HG02943 (cell line): Measurements from ENCODE around the gene TTLL8.
"Not testable (repeated sequence)": the region's sequence is repeated elsewhere in the genome, so short reads cannot be mapped to it uniquely, and the experiment has no call there.

ENCODE experiments used
- ATAC-seq: cut with Tn5 transposase; IDR thresholded peaks from one replicate; pipeline ENCODE4 v1.9.1; 2021; ENCODE audit warnings: mild to moderate bottlenecking, low read depth, moderate library complexity; ENCODE audit not compliant: unreplicated experiment

TTLL8 gene

GRCh38 chr22:50058061-50058905 is at the start of gene TTLL8:
TTLL8 (minus strand) TSS chr22:50058298.
- no peak for ATAC-seq

DNA sequence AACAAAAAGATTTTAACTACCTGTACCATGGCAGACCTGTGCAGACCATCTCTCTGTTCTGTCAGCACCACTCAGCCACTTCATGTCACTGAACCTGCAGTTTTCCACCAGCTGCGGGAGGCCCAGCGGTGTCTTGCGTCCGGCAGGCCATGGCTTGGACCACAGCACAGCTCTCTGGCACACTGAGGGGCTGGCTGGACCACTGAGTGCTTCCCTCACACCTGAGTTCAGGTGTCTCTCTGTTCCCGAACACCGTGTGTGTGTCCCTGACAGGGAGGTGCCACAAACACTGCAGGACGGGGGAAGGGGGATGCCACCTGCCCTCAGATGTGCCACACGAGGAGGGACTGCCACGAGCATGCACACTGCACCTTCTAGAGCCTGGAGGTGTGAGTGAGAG is 49.4 kb upstream of the TTLL8 start:
- ATAC-seq = no peak

DNA sequence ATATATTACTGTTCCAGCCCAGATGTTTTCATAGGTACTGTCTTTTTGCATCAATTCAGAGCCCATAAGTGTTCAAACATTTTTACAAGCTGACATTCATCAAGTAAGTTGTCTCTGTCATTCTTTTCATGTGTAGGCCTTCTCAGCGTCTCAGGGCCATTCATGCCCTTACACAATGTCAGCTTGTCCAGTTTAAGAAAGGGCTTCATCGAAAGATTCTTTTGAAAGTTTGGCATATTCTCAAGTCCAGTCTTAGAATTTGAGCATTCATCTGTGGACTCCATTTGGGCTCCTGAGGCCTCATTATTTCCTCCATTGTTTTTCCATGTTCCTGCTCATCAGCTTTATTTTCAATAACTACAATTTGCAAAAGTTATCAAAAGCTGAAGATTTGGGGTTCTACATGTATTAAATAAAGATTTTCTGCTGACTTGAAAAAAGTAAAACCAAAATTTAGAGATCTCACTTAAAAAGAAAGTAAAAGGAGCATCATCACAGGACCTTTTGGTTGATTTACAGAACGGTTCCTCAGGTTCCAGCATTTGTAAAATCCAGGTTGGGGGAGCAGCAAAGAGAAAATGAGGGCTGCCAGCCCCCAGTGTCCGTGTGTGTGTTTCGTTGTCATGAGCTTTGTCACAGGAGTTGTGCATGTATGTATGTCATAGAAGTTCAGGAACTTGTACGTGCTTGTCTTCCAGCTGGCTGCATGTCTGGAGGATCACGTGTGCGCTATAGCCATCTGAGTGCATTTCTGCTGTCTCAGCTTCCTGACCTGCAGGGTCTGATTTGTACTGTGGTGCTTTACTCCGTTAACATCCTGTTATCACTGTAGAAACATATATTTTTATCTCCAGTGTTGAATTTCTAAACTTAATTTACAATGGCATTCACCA is 47.4 kb upstream of the TTLL8 start:
- no peak for ATAC-seq

DNA sequence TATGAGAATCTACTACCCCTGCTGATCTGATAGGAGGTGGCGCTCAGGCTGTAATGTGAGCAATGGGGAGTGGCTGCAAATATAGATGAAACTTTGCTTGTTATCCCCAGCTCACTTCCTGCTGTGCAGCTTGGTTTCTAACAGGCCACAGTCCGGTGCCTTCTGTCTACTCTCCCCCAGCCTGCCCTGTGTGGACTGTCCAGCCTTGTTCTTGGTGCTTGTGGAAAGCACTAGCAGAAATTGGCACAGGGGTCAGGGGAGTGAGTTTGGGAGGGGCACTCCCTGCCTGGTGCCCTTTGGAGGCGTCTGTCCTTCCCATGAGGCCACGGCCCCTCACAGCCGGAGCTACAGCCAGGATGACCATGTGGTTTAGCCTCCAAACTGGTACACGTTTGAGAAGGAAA is 46.0 kb upstream of the TTLL8 start:
- ATAC-seq = no peak

DNA sequence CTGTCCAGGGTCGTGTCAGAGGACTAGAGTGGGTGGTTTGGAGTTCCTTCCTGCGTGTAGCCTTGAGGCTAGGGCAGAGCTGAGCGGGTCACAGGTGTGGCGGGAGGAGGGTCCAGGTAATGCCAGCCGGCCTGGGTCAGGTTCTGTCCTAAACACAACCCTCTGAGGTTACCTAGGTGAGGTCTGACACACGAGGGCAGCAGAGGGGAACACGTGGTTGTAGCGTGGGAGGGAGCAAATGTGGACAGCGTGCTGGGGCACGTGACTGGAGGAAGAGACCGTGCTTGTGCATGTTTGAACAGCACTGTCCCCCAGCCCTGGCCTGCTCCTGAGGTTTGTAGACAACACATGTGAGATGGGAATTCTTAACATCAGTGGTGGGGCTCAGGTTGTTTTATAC is 44.8 kb upstream of the TTLL8 start:
- no peak for ATAC-seq

DNA sequence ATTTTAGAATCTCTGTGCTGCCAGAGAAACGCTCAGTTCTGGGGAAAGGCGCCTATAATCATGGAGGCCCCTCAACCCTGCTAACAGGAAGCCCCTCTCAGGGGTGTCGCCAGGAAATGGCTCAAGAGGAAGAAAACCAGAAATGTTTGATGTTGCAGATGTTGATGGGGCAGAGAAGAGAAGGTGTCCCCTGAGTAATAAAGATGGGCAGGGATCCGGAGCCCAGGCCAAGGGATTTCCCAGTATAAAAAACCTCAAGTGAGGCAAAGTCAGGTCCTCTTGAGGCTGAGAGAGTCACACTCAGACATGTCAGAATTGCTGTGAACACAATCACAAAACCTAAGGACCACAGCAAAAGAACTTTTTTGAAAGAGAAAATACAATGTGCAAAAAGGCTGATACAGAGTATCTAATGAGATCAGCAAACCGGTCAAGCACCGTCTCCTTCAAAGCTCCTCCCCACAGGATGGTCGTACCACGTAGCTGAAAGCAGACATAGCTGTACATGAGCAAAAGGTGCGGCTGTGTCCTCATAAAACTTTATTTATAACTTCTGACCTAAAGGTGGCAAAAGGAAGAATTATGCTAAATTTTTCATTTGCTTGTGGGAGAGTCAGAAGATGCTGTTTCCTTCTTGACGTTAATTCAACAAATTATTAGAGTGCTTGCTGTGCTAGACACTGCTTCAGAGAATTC is 43.9 kb upstream of the TTLL8 start:
- ATAC-seq = no peak

DNA sequence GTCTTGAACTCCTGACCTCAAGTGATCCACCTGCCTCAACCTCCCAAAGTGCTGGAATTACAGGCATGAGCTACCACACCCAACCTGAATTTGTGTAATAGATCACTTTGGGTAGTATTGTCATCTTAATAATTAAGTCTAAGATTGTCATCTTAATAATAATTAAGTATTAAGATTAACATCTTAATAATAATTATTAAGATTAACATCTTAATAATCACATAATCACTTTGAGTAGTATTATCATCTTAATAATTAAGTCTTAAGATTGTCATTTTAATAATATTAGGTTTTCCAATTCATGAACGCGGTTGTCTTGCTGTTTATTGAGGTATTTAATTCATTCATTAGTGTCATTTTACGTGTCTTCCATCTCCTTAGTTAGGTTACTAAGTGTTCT is 40.0 kb upstream of the TTLL8 start:
- no peak for ATAC-seq

GRCh38 chr22:50092342-50092741 is 34.2 kb upstream of the TTLL8 start:
- no peak for ATAC-seq

GRCh38 chr22:50091092-50091768 is 33.1 kb upstream of the TTLL8 start:
- no peak for ATAC-seq

DNA sequence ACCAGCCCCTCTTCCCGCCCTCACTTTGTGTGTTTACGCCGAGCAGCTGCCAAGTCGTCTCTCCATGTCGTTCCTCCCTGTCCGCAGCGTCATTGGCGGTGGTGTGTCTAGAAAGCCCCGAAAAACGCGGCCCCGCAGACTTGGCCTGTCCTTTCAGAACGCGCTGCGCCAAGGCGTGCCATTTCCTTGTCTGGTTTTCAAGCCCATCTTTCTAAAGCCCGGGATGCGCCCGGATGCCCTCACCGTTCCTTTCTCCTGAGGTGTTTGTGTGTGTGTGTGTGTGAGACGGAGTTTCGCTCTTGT is 32.3 kb upstream of the TTLL8 start:
- ATAC-seq = no peak

GRCh38 chr22:50089682-50090411 is 31.7 kb upstream of the TTLL8 start, which contains the start of gene MOV10L1:
MOV10L1 (plus strand) TSS chr22:50090006; CDS start chr22:50090089, 83 bp downstream.
- no peak for ATAC-seq

DNA sequence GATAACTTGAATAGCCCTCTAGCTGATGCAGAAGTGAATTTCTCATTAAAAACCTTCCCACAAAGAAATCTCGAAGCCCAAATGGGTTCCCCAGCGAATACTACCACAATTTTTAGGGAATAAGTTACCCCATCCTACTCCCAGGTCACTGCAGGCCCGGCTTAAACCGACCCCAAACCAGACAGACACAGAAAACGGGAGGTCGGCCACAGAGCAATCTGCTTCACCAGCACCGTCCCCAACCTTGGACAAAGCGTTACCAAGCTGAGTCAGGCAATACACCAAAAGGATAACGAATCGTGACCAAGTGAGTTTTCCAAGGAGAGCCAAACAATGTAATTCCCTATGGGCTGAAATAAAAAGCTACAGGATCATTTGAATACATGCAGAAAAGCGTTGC is 31.1 kb upstream of the TTLL8 start:
- no peak for ATAC-seq

- no peak for ATAC-seq
These were observed 30.0 kb upstream of the TTLL8 start for GRCh38 chr22:50088096-50088495.

GRCh38 chr22:50087646-50088045 is 29.5 kb upstream of the TTLL8 start:
- ATAC-seq = no peak

- not testable (repeated sequence) for ATAC-seq
These were observed 28.9 kb upstream of the TTLL8 start for GRCh38 chr22:50086975-50087374.

DNA sequence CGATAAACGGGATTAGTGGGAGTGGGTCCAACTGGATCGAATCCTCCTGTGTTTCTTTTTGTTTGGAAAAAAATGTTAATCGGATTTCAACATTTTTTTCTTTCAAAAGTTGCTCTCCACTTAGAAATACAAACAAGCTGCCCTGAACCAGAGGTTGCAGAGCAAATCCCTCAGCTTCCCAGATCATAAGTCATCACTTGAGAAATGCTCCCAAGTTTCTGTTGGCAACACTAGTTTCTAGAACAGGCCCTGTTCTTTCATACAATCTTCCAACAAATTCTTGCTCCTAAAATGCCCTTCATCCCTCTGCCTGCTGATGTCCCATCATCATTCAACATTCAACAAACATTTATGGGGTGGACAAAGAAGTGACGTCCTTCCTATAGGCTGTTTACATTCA is 28.4 kb upstream of the TTLL8 start:
- no peak for ATAC-seq

GRCh38 chr22:50085211-50085972 is 27.3 kb upstream of the TTLL8 start, which contains the start of gene MLC1:
MLC1 (minus strand) TSS chr22:50085426; CDS start chr22:50084902, 524 bp downstream.
- ATAC-seq = no peak

GRCh38 chr22:50084614-50085021 is 26.5 kb upstream of the TTLL8 start:
- no peak for ATAC-seq

DNA sequence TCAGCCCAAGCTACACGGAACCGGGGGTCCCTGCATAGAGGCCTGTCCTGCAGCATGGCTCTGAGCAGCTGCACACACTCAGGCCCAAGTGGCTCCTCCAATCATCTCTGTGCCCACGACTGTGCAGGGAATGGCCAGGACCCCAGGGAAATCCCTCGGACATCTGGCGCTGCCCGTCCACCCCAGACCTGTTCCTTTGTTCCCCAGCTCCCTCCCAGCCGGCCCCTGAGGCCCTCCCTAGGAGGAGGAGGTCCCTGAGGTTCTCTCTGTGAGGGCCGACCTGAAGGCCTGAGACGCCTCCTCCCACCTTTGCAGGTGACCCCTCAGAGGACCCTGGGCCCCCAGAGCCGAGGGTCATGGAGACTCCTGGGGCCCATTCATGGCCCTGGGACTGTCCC is 26.0 kb upstream of the TTLL8 start:
- no peak for ATAC-seq
